H1 (cell line): ENCODE measurements around the gene CMC1.
"Not testable (repeated sequence)": the region's sequence is repeated elsewhere in the genome, so short reads cannot be mapped to it uniquely, and the experiment has no call there.

Experiments
- KDM1A ChIP-seq: fragments of 200-600, 300-600 bp; sonication (generic); IDR thresholded peaks from 2 replicates; pipeline ENCODE4 v1.7.1; 2016; ENCODE audit warnings: mild to moderate bottlenecking, low read length, borderline replicate concordance
- NRF1 ChIP-seq: IDR thresholded peaks from 2 replicates; pipeline ENCODE4 v1.6.1; 2011; ENCODE audit warnings: mild to moderate bottlenecking, low read depth, low read length, improper control_type of control experiment
- PHF8 ChIP-seq: fragments of 200-600 bp; sonication (generic); conservative IDR thresholded peaks from 2 replicates; pipeline ENCODE4 v1.7.1; 2012; ENCODE audit warnings: low read depth, mild to moderate bottlenecking, inconsistent platforms, low read length, moderate library complexity
- POLR2A ChIP-seq, 2 experiments: IDR thresholded peaks; 1 replicate in 1 of 2; 2 replicates in 1 of 2; pipeline ENCODE4 v1.6.1; 2011; ENCODE audit warnings: low read depth in 2 of 2, low read length in 2 of 2, mild to moderate bottlenecking in 2 of 2; ENCODE audit errors: control extremely low read depth in 1 of 2
- SIN3A ChIP-seq, 2 experiments: IDR thresholded peaks in 1 of 2; conservative IDR thresholded peaks in 1 of 2; 2 replicates each; pipeline ENCODE4 v1.6.1; 2011 to 2012; ENCODE audit warnings: low read length in 2 of 2, improper control_type of control experiment in 1 of 2, low read depth in 1 of 2, mild to moderate bottlenecking in 1 of 2
- TAF1 ChIP-seq: IDR thresholded peaks from 2 replicates; pipeline ENCODE4 v1.6.1; 2011; ENCODE audit warnings: mild to moderate bottlenecking, low read depth, low read length
- TF ChIP-seq, protein P1 (sequence below), 3 experiments: IDR thresholded peaks; 1 replicate in 2 of 3; 2 replicates in 1 of 3; pipeline versions ENCODE4 v1.5.1 to v1.6.1; 2011; ENCODE audit warnings: low read length in 3 of 3, mild to moderate bottlenecking in 3 of 3, inconsistent platforms in 2 of 3, low read depth in 1 of 3, moderate library complexity in 1 of 3; ENCODE audit not compliant: insufficient read depth in 1 of 3; ENCODE audit errors: control extremely low read depth in 1 of 3
- TF ChIP-seq, protein P2 (sequence below): IDR thresholded peaks from 2 replicates; pipeline ENCODE4 v1.6.1; 2012; ENCODE audit warnings: low read length, inconsistent platforms

DNA sequence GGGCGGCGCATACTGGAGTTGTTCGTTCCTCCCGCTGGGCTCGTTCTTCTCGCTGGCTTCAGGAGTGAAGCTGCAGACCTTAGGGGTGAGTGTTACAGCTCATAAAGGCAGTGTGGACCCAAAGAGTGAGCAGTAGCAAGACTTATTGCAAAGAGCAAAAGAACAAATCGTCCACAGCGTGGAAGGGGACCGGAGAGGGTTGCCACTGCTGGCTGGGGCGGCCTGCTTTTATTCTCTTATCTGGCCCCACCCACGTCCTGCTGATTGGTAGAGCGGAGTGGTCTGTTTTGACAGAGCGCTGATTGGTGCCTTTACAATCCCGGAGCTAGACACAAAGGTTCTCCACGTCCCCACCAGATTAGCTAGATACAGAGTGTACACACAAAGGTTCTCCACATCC is 41.8 kb upstream of the CMC1 start:
- TF ChIP-seq TAF1; SIN3A (conservative IDR thresholded peaks at IDR 0.05 in 1 of 2, IDR thresholded peaks at IDR 0.05 in 1 of 2; ENCODE audit: low read depth in 1 of 2, low read length in 2 of 2); NRF1; KDM1A; PHF8; POLR2A (IDR thresholded peaks at IDR 0.05; ENCODE audit: control extremely low read depth in 1 of 2, low read depth in 2 of 2, low read length in 2 of 2): not testable (repeated sequence)
- TF ChIP-seq, protein P1, sequence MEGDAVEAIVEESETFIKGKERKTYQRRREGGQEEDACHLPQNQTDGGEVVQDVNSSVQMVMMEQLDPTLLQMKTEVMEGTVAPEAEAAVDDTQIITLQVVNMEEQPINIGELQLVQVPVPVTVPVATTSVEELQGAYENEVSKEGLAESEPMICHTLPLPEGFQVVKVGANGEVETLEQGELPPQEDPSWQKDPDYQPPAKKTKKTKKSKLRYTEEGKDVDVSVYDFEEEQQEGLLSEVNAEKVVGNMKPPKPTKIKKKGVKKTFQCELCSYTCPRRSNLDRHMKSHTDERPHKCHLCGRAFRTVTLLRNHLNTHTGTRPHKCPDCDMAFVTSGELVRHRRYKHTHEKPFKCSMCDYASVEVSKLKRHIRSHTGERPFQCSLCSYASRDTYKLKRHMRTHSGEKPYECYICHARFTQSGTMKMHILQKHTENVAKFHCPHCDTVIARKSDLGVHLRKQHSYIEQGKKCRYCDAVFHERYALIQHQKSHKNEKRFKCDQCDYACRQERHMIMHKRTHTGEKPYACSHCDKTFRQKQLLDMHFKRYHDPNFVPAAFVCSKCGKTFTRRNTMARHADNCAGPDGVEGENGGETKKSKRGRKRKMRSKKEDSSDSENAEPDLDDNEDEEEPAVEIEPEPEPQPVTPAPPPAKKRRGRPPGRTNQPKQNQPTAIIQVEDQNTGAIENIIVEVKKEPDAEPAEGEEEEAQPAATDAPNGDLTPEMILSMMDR (IDR thresholded peaks at IDR 0.05; ENCODE audit: control extremely low read depth in 1 of 3, insufficient read depth in 1 of 3, low read depth in 1 of 3, low read length in 3 of 3) = not testable (repeated sequence)
- TF ChIP-seq, protein P2, sequence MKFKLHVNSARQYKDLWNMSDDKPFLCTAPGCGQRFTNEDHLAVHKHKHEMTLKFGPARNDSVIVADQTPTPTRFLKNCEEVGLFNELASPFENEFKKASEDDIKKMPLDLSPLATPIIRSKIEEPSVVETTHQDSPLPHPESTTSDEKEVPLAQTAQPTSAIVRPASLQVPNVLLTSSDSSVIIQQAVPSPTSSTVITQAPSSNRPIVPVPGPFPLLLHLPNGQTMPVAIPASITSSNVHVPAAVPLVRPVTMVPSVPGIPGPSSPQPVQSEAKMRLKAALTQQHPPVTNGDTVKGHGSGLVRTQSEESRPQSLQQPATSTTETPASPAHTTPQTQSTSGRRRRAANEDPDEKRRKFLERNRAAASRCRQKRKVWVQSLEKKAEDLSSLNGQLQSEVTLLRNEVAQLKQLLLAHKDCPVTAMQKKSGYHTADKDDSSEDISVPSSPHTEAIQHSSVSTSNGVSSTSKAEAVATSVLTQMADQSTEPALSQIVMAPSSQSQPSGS = not testable (repeated sequence)
